ENCODE results near the gene MAGI1.

GRCh38 chr3:65632414-65632813 lies 406.3 kb downstream of the MAGI1 start:
- TF ChIP-seq POLR2AphosphoS5 (IDR thresholded peaks at IDR 0.05) (no peak), CTCF (IDR thresholded peaks at IDR 0.05) (no peak), EP300 (IDR thresholded peaks at IDR 0.05) (no peak)
